Muscle of leg (tissue), 9 donors: ENCODE data around the gene ZCCHC10. TPM values are rescaled to one million over a fixed set of nuclear protein-coding genes. Genes with fewer than 3 reads are reported as not detected.

Experiments used
- polyA plus RNA-seq, 8 donors: library from polyadenylated mRNA; unstranded; fragments of 120-200 nt; gene quantifications; one replicate each; pipeline versions ENCODE4 v1.2.1 to v1.2.3, GENCODE V29; 2013; ENCODE audit warnings: inconsistent platforms in 1 of 8, low replicate concordance in 1 of 8; ENCODE audit not compliant: insufficient read length in 8 of 8, insufficient read depth in 1 of 8
- total RNA-seq: library from RNA; stranded (reverse); fragments of 120-200 nt; gene quantifications from one replicate; pipeline ENCODE4 v1.2.4, GENCODE V29; 2013

ZCCHC10 gene
- total and polyA plus RNA-seq, 9 donors = 11.6 to 28.0 (median 22.6) TPM

Other genes with a start within 250 kb of the ZCCHC10 start
- gene SEPTIN8, start 249.3 kb downstream of the ZCCHC10 start, total RNA-seq = 39.2 TPM
- 10 to 100 TPM; 34.6 to 56.1 (median 42.1) TPM for gene SEPTIN8, start 249.3 kb downstream of the ZCCHC10 start, polyA plus RNA-seq
- gene SOWAHA, start 213.2 kb downstream of the ZCCHC10 start, total RNA-seq = 0.04 TPM
- 1 to 10 TPM in 1 of 8 donors, under 1 TPM in 6, not detected in 1; 0.05 to 2.5 (median 0.13) TPM for gene SOWAHA, start 213.2 kb downstream of the ZCCHC10 start, polyA plus RNA-seq
- 2.4 TPM for gene SHROOM1, start 195.9 kb downstream of the ZCCHC10 start, total RNA-seq
- 1 to 10 TPM; 1.6 to 3.2 (median 2.5) TPM for gene SHROOM1, start 195.9 kb downstream of the ZCCHC10 start, polyA plus RNA-seq
- gene GDF9, start 160.1 kb downstream of the ZCCHC10 start, total RNA-seq = 0.40 TPM
- gene GDF9, start 160.1 kb downstream of the ZCCHC10 start, polyA plus RNA-seq = 1 to 10 TPM in 1 of 8 donors, under 1 TPM in 7; 0.39 to 1.0 (median 0.62) TPM
- gene UQCRQ, start 159.9 kb downstream of the ZCCHC10 start, total RNA-seq = 447 TPM
- gene UQCRQ, start 159.9 kb downstream of the ZCCHC10 start, polyA plus RNA-seq = 100 to 1,000 TPM; 154 to 236 (median 187) TPM
- gene LEAP2, start 152.9 kb downstream of the ZCCHC10 start, total RNA-seq = 1.4 TPM
- gene LEAP2, start 152.9 kb downstream of the ZCCHC10 start, polyA plus RNA-seq = 1 to 10 TPM in 7 of 8 donors, under 1 TPM in 1; 0.74 to 3.2 (median 1.5) TPM
- 32.3 TPM for gene AFF4, start 62.9 kb downstream of the ZCCHC10 start, total RNA-seq
- 10 to 100 TPM; 25.5 to 51.8 (median 39.7) TPM for gene AFF4, start 62.9 kb downstream of the ZCCHC10 start, polyA plus RNA-seq
- 59.8 TPM for gene HSPA4, start 25.5 kb upstream of the ZCCHC10 start, total RNA-seq
- gene HSPA4, start 25.5 kb upstream of the ZCCHC10 start, polyA plus RNA-seq = 10 to 100 TPM; 55.7 to 83.9 (median 74.0) TPM